ELF-1 (cell line): ENCODE measurements around the gene PRRT3.
A peak's percentile ranks its signal among the peaks of the same experiment; 100 is the strongest.
"Not testable (repeated sequence)": the region's sequence is repeated elsewhere in the genome, so short reads cannot be mapped to it uniquely, and the experiment has no call there.

Experiments
- DNase-seq: peaks from one replicate; pipeline ENCODE4 v3.0.0-alpha.2; 2016; ENCODE audit warnings: low read depth, low spot score

PRRT3 gene

DNA sequence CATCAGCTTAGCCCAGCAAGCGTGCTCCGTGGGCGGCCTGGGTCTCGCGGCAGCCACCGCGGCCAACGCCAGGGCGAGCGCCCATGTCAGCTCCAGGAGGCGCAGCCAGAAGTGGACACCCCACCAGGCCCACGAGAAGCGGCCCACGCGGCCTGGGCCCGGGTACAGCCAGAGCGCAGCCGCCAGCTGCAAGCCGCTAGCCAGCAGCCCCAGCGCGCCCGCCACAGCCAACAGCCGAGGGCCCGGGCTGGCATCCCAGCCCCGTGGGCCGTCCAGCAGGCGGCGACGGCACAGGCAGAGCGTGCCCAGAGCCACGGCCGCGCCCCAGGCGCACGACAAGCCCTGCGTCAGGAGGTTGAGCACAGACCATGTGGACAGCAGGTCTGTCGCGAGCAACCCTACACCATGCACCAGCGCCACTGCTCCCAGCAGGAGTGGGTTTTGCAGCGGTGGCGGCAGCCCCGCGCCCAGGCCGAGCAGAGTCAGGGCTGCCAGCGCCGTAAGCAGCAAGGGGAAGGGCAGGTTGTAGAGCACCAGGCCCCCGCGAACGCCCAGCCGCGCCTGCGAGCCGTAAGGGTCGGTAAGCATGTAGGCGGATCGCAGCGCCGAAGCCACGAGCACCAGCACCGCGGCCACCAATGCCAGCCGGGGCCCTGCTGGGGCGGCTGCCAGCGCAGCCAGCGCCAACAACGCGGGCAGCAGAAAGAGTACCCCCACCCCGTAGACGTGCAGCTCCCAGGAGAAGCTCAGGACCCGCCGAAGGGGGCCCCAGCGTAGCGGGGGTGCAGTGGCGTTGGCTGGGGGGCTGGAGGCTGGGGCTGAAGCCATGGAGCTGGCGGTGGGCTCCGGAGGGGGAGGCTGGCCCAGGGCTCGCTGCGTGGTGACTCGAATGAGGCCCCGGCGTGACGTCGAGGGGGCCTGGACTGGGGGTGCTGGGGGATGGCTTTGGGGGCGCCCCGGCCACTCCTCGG, 4.9 kb downstream of the PRRT3 start:
- peak; percentile 84 for DNase-seq

DNA sequence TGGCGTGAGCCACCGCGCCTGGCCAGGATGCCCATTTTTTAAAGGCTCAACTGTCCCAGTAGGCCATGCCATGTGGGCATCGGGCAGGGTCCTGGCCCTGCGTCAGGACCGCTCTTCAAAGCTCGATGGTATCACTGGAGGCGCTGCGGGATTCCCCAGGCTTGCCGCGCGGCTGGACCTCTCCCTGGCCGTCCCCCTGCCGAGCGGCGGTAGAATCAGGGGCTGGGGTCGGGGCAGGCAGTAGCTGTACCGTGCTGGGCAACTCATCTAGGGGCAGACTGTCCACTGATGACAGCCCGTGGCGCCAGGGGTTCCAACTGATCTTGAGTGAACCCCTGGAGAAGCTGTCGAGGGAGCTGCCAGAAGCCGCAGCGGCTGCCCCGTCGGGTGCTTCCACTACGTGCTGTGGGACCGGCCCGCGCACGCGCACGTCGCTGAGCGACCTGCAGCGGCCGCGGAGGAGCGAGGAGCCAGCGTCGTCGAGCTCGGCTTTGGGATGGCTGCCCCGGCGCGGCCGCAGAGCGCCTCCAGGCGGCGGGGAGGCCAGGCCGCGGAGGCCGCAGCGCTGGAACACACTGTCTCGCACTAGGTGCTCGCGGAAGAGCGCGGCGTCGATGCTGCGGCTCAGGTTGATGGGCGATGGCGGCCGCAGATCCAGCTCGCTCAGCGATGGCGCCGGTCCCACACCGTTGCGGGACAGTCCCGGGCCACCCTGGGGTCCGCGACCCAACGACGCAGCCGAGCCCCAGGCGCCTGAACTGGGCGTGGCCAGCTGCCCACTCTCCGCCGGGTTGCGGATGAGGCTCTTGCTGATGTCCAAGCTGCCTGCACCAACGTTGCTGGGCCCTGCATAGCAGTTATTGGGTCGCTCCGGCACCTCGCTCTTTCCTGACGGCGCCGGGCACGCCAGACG, 5.8 kb downstream of the PRRT3 start:
- peak; percentile 95 for DNase-seq

DNA sequence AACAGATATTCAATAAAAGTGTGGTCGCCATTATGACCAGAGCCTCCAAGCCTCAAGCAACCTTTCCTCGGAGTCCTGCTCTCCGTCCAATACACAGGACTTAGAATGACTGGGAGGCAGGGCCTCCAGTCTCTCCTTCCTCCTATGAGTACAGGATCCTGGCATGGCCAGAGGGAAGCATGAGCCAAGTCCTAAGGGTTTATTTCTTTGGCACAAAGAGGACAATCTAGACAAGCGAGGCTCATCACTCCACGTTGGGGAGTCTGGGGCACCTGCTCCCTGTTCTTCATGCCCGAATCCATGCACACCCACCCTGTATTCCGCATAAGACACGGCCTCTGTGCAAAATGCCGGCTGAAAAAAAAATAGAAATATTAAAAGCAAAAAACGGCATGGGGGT, 6.8 kb downstream of the PRRT3 start:
- no peak for DNase-seq

DNA sequence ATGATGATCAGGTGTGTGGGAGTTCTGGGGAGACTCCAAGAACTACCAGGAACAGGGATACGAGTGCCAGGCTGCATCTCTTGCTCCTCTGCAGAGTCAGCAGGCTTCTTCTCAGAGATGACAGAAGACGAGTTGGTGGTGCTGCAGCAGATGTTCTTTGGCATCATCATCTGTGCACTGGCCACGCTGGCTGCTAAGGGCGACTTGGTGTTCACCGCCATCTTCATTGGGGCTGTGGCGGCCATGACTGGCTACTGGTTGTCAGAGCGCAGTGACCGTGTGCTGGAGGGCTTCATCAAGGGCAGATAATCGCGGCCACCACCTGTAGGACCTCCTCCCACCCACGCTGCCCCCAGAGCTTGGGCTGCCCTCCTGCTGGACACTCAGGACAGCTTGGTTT, 7.9 kb downstream of the PRRT3 start:
- DNase-seq, result no peak

DNA sequence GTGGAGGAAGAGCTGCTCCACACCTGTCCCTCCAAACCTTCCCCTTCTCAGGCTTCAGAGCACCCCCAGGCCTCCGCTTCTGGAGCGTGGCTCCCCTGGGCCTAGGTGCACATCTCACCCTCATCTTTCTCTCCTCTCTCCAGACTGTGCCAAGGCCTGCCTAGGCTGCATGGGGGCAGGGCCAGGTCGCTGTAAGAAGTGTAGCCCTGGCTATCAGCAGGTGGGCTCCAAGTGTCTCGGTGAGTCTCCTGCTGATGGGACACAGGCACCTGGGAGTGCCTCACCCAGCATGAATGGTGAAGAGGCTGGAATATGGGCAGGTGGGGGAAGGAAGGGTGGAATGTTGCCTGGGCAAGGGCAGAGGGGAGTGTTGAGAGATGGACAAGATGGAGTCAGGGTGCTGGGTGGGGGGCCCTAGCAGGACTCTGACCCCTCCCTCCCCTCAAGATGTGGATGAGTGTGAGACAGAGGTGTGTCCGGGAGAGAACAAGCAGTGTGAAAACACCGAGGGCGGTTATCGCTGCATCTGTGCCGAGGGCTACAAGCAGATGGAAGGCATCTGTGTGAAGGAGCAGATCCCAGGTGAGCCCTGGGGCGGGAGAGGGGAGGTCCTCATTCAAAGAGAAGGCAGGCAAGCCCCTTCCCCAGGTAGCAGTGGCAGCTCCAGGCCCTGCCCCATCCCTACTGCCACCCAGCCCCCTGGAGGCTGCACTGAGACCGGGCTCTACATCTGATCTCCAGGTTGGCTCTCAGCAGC, 9.1 kb downstream of the PRRT3 start:
- DNase-seq, result no peak

DNA sequence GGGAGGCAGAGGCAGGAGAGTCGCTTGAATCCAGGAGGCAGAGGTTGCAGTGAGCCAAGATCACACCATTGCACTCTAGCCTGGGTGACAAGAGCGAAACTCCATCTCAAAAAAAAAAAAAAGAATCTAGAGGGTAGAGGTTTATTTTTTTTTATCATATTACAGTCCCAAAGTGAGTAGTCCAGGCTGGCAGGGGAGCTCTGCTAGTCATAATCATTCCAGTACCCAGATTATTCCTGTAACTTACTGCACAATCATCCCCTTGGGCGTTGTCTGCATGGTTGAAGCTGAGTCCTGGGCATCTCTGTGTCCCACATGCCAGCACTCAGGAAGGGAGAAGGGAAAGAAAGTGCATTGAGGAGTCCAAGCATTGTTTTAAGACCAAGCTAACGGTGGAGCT, 10.0 kb downstream of the PRRT3 start:
- DNase-seq, result no peak

DNA sequence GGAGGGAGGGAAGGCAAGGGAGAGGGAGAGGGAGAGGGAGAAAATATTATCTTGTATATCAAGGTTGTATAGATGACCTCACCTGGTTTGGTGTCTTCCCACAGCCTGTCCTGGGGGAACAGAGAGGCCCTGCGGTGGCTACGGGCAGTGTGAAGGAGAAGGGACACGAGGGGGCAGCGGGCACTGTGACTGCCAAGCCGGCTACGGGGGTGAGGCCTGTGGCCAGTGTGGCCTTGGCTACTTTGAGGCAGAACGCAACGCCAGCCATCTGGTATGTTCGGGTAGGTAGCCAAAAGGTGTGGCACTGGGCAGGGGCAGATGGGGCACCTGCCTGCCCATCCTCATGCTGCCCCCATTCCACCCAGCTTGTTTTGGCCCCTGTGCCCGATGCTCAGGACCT, 11.5 kb downstream of the PRRT3 start:
- no peak for DNase-seq

DNA sequence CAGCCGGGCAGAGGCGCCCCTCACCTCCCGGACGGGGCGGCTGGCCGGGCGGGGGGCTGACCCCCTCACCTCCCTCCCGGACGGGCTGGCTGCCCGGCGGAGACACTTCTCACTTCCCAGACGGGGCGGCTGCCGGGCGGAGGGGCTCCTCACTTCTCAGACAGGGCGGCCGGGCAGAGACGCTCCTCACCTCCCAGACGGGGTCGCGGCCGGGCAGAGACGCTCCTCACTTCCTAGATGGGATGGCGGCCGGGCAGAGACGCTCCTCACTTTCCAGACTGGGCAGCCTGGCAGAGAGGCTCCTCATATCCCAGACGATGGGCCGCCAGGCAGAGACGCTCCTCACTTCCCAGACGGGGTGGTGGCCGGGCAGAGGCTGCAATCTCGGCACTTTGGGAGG, 12.3 kb downstream of the PRRT3 start:
- DNase-seq, result not testable (repeated sequence)

DNA sequence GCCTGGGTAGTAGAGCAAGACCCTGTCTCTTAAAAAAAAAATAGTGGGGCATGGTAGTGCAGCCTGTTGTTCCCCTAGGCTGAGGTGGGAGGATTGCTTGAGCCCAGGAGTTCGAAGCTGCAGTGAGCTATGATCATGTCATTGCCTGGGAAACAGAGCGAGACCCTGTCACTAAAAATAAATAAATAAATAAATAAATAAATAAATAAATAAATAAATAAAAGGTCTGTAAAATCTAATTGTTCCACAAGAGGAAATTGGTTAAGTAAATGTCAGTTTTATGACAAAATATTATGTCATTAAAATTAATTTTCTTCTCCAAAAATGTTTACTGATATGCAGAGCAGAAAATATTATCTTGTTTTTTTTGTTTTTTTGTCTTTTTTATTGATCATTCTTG, 13.2 kb downstream of the PRRT3 start:
- DNase-seq, result no peak

DNA sequence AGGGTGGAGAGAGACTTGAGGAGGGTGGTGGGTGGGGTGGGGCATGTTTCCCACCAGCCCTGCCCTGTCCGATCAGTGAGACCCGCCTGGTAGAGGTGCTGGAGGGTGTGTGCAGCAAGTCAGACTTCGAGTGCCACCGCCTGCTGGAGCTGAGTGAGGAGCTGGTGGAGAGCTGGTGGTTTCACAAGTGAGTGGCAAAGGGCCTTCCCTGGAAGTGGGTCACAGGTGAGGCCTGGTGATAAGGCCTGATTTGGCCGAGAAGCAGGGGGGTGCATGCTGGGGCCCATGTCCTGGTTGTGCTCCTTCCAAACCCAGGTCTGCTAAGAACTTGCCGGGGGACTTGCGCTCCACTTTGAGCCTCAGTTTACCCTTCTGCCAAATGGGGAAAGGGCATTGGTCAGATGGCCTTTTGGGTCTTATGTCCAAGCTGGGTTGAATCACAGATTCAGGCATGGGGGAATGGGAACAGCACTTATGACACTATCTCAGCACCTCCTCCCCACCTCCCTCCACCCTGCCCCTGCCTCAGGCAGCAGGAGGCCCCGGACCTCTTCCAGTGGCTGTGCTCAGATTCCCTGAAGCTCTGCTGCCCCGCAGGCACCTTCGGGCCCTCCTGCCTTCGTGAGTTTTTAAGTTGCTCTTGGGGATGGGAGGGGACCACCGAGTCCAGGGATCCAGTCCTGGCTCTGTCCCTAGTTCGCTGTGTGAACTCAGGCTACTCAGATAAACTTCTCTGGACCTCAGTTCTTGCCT, 14.5 kb downstream of the PRRT3 start:
- DNase-seq, result no peak

DNA sequence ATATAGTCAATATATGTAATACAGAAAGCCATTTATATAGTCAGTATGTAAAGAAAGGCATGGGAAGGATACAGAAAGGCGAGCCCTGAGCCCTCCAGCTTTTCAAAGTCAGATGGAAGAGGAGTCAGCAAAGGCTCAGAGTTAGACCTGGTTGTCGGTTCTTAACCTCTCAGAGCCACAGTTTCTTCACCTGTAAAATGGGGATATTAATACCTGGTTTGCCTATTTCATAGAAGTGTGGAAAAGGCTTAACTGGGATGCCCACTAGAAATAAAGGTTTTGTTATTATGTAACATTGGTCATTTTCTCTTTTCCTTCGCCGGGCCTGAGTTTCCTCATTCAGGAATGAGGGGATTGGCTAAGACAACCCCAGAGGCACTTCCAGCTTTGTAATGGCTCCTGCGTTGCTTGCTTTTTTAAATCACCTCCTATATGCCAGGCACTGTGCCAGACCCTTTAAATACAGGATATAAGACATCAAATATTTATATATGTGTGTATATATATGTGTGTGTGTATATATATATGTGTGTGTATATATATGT, 16.2 kb downstream of the PRRT3 start:
- no peak for DNase-seq

DNA sequence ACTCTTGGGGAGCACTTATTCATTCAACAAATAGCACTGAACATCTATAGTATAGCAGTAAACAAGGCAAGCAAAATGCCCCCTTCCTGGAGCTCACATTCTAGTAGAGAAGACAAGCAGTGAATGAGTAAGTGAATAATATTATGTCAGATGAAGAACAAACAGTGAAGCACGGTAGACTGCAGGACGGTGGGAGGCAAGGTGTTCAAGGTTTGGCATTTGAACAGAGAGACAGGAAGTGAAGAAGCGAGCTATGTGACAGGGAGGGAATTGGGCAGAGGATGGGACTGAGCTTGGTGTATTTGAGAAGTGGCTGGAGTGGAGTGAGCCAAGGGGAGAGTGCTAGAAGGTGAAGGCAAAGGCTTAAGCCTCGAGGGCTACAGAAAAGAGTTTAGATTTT, 17.2 kb downstream of the PRRT3 start:
- DNase-seq, result no peak

DNA sequence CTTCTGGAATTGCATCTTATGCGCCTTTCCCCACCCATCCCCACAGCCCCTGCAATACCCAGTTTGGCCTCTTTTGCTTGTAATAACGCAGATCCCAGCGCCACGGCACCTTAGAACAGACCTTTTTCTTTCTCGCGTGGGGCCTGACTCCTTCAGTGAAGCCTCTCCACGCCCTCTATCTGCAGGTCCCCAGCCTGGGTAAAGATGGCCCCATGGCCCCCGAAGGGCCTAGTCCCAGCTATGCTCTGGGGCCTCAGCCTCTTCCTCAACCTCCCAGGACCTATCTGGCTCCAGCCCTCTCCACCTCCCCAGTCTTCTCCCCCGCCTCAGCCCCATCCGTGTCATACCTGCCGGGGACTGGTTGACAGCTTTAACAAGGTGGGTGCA, 18.0 kb downstream of the PRRT3 start:
- DNase-seq, result no peak

DNA sequence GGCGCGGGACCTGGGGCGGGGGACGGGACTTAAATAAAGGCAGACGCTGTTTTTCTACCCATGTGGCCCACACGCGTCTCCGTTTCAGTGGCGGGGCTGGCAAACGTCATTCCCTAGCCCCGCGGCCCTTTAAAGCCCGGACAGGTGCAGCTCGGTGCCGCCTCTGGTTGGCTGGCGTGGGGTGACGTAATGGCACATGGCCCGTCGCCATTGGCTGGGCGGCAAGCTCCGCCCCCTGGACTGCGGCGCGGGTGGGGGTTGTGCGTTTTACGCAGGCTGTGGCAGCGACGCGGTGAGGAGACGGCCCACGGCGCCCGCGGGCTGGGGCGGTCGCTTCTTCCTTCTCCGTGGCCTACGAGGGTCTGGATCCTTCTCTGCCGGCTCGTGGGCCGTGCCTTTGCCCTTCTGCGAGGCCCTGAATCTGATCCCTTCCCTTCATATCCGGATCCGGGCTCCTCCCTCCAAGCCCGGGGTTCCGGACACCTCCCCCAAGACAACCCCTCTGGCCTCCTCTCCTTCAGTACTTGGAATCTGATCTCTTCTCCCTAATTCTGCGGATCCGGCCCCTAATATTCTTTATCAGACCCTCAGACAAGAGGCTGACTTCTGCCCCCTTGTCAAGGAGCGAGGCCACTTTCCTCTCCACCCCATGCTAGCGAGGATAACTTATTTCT, 18.5 kb downstream of the PRRT3 start, which contains the start of gene CRELD1:
TSS of gene CRELD1 (plus strand) at position 274 of the 674 bp plus-strand sequence. CDS start 605 bp downstream, outside the sequence.
- peak; percentile 97 for DNase-seq

DNA sequence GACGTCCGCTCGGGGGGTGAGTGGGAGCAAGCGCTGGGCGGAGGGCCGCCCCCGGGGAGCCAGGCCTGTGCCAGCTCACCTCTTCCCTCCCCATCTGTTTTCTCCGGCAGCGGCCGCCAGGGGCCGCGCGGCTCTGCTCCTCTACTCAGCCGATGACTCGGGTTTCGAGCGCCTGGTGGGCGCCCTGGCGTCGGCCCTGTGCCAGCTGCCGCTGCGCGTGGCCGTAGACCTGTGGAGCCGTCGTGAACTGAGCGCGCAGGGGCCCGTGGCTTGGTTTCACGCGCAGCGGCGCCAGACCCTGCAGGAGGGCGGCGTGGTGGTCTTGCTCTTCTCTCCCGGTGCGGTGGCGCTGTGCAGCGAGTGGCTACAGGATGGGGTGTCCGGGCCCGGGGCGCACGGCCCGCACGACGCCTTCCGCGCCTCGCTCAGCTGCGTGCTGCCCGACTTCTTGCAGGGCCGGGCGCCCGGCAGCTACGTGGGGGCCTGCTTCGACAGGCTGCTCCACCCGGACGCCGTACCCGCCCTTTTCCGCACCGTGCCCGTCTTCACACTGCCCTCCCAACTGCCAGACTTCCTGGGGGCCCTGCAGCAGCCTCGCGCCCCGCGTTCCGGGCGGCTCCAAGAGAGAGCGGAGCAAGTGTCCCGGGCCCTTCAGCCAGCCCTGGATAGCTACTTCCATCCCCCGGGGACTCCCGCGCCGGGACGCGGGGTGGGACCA, 19.2 kb downstream of the PRRT3 start:
- peak; percentile 90 for DNase-seq

DNA sequence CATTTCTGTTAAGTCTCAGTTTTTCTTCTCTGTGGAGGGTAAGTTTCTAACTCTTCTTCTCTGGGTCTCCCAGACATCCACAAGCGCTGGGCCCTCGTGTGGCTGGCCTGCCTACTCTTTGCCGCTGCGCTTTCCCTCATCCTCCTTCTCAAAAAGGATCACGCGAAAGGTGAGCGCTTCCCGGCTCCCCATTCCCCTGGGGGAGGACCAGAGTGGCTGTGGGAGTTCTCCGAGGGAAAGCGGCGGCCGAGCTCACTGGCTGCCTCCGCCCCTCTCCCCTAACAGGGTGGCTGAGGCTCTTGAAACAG, 19.7 kb downstream of the PRRT3 start:
- DNase-seq, result no peak

DNA sequence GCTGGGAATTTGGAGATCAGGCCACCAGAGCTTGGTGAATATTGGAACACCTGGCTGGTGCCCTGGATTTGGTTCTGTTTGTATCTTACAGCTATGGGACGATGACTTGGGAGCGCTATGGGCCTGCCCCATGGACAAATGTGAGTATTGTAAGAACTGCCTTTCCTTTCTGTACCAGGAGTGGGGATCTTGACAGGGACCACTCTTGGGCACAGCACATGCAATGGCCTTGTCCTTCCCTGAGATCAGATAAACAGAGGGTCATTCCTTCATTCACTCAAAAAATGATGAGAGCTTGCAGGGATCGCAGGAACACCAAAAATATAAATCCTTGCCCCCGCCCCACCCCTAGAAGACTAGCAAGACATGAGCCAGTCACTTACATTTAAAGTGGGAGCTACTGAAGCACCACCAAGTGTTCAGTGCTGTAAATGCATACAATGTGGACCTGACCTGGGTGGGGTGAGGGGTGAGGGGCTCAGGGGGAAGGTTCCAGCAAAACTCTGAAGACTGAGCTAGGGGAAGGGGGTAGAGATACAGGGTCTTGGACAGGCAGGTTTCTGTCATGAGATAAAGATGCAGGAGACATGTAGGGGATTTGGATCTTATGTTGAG, 21.3 kb downstream of the PRRT3 start:
- DNase-seq, result no peak

DNA sequence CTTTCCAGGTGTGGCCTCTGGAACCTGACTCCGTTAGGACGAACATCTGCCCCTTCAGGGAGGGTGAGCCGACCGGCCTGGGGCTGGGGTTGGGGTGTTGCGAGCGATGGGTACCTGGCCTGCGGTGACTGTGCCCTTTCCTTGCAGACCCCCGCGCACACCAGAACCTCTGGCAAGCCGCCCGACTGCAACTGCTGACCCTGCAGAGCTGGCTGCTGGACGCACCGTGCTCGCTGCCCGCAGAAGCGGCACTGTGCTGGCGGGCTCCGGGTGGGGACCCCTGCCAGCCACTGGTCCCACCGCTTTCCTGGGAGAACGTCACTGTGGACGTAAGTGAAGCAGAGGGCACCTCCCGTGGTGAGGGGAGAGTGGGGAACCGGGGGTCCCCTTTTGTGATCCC, 24.1 kb downstream of the PRRT3 start:
- no peak for DNase-seq
